Measurements from ENCODE around the gene HDAC4.
"Not testable (repeated sequence)": the region's sequence is repeated elsewhere in the genome, so short reads cannot be mapped to it uniquely, and the experiment has no call there.

Gene HDAC4

DNA sequence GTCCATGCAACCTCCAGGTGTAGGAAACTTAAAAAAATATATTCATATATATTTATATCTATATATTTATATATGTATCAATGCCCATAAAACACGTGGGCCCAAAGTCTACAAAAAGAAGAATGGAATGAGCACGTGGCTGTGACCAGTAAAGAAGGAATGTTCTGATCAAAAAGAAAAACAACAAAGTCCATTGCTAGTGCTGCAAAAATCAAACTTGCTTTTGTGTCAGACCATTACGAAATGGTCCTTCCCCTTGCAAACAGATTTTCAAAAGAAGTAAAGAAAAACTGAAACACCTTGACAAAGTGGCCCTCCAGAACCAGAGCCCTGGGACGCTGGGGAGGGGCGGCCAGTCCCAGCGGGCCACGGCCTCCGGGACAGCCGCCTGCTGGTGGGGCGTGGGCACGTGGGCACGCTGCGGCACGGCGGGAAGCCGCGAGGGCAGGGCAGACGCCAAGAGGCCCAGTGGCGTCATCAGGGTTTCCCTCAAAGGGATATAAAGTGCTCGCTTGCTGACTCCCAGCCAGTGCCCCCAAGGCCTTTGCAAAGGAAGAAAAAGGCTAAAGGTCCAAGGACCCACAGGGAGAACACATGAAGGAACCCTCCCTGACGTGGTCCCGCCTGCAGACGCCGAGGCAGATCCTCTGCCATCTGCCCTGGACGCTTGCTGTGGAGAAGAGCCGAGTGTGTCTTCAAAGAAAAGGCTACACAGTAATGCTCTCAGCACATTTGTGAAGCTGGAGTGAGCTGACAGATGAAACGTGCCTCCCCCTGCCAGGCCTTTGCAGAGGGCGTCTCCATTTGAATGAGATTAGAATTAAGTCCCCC lies 351.2 kb downstream of the HDAC4 start:
- DNase-seq (ENCODE audit: low read depth in 2 of 2): no peak

DNA sequence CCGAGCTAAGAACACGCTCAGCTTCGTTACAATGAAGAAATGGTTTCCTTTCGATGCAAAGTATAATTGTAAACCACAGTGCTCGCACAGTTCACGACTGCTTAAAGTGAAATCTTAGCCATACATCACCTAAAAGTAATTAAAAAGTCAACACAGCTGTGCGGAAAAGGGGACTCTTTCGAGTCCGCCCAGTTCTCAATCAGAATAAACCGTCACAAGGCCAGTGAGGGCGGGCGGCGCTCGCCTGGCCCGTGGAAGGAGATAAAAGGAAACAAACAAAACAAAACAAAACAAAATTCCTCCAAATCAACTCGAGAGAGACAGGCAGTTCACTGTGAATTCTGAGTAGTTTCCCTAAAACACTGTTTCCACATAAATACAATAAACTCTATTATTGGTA lies 352.1 kb downstream of the HDAC4 start:
- no peak for DNase-seq (ENCODE audit: low read depth in 2 of 2)

DNA sequence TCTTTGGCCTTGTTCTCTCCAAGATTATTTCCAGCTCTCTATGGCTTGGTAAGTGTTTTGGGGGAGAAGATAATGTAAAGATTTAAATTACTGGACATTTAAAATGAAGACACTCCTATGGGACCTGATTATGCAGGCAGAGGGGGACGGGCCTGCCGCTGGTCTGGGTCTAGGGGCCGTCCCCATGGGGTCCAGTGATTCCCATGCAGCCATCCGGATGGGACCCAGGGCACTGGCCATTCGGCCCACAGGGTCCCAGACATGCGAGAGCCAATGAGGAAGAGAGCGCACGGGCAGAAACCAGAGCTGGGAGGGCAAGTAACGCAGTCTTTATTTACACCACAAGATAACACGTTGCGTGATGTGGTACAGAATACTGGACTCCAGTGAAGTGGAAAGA lies 353.0 kb downstream of the HDAC4 start:
- no peak for DNase-seq (ENCODE audit: low read depth in 2 of 2)

DNA sequence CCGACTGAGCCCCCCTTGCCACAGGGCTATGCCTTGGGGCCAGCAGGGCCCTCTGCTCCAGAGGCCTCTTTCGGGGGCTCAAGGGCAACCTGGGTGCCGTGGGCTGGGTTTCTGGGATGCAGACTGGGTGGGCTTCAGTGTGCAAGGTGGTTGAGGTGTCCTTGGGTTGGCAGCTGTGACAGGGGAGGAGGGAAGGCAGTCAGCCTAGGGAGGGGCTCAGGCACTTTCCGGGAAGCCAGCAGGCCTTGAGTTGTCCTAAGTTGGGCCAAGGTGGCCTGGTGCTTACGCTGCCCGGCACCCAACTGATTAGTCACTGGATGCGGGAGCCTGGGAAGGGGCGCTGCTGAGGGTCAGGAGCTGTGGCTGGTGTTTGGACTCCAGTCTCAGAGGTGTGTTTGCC lies 353.4 kb downstream of the HDAC4 start:
- no peak for DNase-seq (ENCODE audit: low read depth in 2 of 2)

DNA sequence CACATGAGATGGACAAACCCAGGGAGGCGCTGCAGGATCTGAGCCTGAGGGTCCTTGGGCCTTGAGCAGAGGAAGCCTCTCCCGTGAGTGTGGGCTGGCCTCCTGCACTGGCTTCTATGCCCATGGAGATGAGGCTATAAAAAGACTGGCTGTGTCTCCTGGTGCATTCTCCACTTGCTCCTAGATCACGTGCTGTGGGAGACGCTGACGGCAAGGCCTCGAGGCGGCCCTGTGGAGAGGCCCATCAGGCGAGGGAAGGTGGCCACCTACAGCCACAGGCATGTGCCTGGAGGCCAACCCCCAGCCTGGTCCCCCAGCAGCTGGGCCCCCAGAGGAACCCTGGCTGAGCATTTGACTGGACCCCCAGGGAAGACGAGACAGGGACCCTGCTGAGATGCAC lies 354.0 kb downstream of the HDAC4 start:
- DNase-seq (ENCODE audit: low read depth in 2 of 2): no peak

DNA sequence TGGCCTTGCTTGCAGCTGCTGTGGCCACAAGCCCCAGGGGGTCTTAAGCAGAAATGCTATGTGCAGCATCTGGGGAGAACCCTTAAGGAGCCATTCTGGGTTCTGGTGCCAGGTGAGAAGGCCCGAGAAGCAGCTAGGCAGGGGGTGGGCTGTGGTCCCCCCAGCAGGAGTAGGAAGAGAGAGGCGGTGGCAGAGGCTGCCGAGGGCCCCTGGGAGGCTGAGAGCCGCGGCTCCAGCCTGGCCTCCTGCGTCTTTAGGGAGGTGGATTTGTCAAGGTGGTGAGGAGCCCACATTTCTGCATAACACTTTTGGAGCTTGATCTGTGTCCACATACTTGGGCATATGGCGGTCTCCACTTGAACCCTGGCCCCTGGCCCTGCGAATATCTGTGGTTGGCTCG lies 356.5 kb downstream of the HDAC4 start:
- DNase-seq (ENCODE audit: low read depth in 2 of 2): no peak

DNA sequence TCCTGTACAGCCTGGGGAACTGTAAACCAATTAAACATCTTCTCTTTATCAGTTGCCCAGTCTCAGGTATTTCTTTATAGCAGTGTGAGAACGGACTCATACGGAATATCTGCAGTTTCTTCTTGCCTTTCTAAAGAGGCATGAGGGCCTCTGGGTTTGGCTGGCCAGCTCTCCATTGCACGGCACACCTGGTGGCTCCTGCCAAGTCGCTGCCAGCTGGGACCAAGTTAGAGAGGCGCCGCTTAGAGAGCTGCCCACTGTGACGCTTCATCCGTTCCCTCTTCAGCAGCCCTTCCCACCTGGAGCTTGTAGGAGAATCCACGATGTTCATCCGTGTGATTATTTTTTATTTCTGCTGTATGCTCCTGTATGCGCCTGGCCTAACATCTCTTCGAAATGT lies 357.5 kb downstream of the HDAC4 start:
- DNase-seq (ENCODE audit: low read depth in 2 of 2): no peak

DNA sequence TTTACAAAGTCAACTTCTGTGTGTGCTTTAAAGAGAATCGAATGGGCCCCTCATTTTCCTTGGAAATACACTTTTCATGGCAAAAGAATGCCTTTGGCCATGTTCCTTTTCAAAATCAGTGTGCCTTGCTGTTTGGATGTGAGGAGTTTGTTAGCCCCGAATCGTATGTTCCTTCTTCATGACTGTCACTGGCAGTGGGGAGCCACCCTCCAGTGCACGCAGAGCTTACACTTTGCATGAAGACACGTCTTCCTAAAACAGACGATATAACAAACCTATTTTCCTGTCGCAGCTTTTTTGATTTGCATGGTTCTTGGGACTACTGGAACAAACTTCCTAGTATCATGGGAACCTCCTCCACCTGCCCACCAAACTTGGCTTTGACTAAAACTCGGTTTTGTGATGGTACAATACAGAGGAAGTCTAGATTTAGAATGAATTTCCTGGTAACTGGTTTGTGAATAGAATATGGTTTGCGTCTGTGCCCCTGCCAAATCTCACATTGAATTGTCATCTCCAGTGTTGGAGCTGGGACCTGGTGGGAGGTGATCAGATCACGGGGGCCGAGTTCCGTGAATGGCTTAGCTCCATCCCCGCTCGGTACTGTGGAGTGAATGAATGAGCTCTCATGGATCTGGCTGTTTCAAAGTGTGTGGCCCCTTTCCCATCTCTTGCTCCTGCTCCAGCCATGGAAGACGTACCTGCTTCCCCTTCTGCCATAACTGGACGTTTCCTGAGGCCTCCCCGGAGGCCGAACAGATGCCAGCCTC lies 358.1 kb downstream of the HDAC4 start:
- DNase-seq (ENCODE audit: low read depth in 2 of 2): no peak

DNA sequence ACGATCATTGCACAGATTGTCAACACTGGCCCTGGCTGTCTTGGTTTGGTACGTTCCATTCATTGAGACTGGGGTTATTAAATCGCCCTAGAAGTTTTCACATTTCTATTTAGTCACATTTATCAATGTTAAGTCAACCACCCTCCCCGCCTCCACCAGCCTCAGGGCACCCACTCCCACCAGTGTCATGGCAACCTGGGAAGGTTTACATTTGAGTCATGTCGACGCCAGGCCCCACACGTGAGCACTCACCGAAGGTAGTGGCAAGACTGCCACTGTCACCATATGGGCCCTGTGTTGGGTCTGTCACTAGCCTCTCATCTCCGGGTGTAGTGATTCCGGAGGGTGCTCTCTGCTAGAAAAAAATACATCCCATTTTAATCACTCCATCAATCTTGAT lies 358.8 kb downstream of the HDAC4 start:
- no peak for DNase-seq (ENCODE audit: low read depth in 2 of 2)

DNA sequence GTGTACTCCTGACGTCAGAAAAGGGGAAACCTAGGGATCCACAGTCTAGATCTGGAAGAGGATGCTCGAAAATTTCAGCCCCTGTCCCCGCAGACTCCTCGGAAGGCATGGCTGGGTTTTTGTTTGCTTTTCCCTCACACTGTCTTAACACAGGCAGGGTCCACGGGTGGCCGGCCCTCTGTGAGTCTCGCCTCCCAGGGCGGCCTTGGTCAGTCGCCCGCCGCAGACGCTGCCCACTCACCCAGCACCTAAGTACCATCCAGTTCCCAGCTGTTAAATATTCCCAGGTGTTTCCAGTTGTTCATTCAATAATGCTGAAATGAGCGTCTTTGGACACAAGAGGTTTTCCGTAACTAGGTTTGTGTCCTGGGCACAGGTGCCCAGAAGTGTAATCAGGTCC lies 359.8 kb downstream of the HDAC4 start:
- DNase-seq (ENCODE audit: low read depth in 2 of 2): no peak

DNA sequence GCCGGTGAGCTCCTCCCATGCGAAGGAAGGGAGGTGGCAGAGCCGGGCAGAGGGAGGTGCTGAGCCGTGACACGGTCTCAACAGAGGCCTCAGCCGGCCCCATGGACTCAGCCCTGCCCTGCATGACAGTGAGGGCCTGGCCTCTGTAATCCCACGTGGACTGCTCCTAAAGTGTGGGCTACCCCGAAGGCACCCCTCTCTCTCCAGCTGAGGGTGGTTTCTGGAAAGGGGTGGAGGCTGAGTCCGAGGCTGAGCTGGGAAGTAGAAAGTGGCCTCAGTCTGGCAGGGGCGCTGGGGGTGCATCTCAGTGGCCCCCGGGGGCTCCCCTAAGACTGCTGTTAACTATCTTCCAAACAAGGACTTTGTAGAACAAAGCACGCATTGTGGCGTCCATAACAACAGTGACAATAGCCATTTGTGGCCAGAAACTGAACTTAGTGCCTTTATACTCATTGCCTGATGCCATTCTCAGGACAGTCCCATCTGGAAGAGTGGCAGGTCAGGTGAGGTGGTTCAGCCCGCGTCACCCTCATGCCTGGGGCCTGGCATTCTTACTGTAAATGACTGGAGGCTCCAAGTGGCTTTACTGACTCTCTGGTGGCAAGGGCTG lies 360.6 kb downstream of the HDAC4 start:
- DNase-seq (ENCODE audit: low read depth in 2 of 2): no peak

DNA sequence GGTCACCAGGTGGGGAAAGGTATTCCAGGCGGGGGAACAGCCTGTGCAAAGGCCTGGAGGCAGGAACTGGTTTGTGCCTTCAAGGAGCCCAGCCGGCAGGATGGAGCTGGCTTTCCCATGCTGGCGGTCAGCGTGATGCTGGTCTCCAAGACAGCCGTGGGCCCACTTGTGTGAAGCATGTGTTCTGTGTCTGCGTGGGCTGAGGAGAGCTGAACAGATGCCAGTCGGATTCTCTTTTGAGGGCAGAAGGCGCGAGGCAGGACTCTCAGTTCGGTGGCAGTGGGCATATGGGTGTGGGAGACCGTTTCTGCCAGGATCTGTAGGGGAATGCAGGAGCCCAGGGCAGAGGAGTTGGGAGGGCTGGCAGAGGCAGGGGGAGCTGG lies 361.4 kb downstream of the HDAC4 start:
- no peak for DNase-seq (ENCODE audit: low read depth in 2 of 2)

DNA sequence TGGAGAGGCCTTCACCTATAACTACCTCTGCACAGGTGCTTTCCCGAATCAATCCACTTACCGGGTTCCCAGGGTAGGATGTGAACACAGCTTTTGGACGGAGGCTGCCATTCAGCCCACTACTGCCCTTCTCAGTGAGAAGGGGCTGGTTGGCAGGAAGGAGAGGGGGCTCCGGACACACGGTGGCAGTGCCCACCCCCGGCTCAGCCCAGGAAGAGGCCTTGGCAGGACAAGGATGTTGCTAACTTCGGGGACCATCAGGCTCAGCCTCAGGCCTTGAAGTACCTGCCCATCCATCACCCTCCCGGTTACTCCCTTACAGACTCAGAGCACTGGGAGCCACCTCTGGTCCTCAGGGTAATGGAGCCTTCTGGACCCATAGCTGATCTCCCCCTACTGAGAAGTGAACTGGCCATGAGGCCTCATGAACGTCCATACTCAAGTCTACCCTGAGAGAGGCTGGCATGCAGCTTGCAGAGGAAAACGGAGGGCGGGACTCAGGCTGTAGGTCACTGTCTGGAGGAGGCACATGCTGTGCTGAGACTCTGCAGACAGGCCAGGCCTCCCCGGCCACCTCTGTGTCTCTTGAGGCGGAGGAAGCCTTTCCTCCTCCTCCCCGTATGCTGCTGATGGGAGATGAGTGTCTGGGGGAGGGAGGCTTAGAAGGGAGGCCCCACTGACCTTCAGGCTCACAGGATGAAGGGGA lies 361.9 kb downstream of the HDAC4 start:
- no peak for DNase-seq (ENCODE audit: low read depth in 2 of 2)

DNA sequence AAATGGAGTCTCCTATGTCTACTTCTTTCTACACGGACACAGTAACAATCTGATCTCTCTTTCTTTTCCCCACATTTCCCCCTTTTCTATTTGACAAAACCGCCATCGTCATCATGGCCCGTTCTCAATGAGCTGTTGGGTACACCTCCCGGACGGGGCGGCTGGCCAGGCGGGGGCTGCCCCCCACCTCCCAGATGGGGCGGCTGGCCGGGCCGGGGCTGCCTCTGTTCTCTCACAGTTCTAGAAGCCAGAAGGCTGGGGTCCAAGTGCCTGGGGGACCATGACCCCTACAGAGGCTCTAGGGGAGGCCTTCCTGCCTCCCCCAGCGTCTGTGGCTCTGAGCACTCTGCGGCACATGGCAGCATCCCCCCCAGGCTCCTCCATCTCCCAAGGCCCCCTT lies 362.5 kb downstream of the HDAC4 start:
- DNase-seq (ENCODE audit: low read depth in 2 of 2): not testable (repeated sequence)

DNA sequence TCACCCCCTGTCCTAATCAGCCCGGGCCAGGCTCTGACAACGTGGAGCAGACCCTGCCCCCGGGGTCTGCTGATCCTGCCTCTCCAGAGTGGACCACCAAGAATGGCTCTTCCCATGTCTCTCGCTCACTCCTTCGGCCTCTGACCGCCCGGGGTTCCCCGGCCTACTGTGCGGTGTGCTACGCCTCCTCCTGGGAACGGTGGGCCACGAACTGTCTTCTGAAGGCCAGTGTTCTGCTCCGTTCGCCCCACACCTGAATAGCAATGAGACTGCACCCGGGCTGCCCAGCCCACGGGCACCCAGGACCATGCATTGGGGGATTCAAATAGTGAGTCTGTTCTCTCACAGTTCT lies 363.3 kb downstream of the HDAC4 start:
- no peak for DNase-seq (ENCODE audit: low read depth in 2 of 2)

DNA sequence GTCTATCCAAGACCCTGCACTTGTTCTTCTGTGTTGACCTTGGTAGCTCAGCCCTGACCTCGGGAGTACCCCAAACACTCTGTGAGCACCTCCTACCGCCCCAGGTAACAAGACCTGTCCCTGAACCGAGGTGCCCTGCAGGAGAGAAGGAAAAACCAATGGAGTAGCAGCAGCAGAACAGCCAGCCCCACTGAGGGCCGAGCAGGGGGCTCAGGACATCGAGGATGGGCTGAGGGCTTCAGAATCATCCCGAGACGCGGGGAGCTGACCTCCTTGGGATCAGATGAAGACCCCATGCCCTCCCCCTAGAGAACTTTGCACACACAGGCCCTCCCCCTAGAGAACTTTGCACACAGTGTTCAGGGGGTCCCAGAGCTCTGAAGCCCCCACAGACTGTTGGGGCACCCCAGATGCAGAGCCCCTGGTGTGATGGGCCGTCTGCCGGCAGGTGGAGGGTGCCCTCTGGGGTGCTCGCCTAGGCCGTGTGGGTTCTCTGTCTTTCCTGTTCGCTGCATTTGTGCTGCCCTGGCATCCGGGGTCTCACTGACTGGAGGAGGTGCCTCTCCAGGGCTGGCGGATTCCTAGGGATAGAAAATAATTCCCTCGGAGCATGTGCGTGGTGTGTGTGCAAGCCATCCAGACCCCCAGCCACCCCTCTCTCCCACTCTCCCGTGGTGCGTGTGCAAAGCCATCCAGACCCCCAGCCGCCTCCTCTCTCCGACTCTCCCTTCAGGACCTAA lies 363.8 kb downstream of the HDAC4 start:
- DNase-seq (ENCODE audit: low read depth in 2 of 2): no peak

DNA sequence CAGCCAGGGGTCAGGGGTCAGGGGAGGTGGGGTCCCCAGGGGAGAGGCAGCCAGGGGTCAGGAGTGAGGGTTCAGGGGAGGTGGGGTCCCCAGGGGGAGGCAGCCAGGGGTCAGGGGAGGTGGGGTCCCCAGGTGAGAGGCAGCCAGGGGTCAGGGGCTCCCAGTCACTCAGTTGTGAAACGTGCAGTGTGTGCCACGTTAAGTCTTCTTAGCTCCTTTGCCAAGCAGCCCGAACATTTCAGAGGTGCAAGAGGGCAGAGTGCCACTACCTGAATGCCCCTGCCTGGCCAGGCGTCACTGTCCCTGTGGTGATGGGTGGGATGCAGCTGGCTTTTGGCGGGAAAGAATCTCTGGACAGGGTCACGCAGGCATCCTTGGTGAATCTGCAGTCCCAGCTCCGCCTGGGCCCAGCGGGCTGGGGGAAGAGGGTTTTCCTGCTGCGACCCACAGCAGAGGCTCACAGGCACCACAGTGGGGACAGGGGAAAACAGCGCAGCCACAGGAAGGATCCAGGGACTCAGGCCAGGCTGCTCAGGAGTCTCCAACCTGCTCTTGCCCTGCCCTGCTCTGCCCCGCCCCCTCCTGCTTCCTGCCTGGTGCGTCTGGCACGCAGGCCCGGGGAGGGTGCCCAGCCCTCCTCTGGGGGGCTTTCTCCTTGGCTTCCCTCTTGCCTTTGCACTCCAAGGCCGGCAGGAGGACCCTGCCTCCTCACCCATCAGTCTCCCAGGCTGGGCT lies 364.7 kb downstream of the HDAC4 start:
- DNase-seq (ENCODE audit: low read depth in 2 of 2): no peak

DNA sequence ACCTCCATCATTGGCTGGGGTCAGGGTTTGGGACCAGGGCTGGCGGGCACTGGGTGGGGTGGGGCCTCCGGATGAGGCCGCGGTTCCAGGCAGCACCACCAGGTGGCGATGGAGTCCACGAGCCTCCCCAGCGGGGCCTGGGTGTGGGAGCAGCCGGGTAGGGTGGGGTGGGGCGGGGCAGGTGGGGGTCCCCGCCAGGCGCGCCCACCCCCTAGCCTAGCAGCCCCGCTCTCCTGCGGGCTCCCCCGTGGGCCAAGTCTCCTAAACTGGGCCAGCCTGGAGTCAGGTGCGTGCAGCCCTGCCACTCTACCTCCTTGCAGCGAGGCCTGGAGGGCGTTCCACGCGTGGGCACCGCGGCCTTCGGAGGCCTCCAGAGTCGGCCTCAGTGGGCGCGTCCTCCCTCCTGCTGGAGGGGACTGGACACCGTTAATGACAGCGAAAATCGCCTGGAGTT lies 365.4 kb downstream of the HDAC4 start:
- DNase-seq (ENCODE audit: low read depth in 2 of 2): peak; percentile 58 to 60

DNA sequence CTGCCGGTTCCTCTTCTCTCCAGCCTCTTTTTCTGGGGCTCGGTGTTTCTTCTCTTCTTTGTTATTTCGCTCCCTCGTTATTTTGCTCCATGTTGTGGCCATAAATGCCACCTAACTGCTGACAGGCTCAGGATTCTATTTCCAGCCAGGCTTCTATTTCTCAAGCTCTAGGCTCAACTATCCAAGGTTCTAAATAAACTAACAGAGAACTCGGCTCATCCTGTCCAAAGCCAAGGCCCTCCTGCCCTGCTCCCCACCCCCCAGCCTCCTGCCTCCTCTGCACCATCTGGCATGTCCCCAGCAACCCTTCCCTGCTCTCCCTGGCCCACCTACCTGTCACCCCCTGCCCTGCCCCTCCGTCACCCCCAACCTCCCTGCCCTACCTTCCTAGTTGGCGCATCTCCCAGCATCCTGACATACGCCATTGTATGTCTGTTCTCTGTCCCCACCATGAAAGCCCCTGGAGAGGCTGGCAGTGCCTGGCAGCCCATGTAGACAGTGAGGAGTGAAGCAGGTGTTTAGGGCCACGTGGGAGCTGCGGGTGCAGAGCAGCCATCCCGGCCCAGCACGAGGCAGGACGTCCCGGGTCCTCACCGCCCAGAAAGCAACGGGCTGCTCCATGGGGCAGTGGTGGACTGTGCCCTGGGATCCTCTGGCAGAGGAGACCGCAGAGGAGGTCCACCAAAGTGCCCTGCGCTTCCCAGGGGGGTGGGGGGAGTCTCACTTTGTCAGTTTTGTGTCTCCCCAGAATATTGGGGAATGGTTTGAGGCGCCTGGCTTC lies 366.1 kb downstream of the HDAC4 start:
- DNase-seq (ENCODE audit: low read depth in 2 of 2): no peak

Data from activated CD4-positive, alpha-beta T cell treated with anti-CD3 and anti-CD28 coated beads for 24 hours (primary cell).